Transverse colon (tissue), 4 donors: ENCODE data around the gene ZDHHC17. TPM values are rescaled to one million over a fixed set of nuclear protein-coding genes. Genes with fewer than 3 reads are reported as not detected.

ENCODE experiments used
- DNase-seq: peaks from one replicate; pipeline ENCODE4 v3.0.0-alpha.2; 2019
- H3K27ac ChIP-seq, 4 donors: fragments of 200-600 bp; sonication (generic); 2 replicates each; pipeline ENCODE4 v1.5.1; 2016 to 2018; ENCODE audit warnings: inconsistent platforms in 4 of 4
- H3K27me3 ChIP-seq: fragments of 200-600 bp; sonication (generic); 2 replicates; pipeline ENCODE4 v1.5.1; 2017; ENCODE audit warnings: inconsistent platforms
- H3K36me3 ChIP-seq, 4 donors: fragments of 200-600 bp; sonication (generic); 2 replicates each; pipeline ENCODE4 v1.5.1; 2017 to 2019; ENCODE audit warnings: inconsistent platforms in 4 of 4
- H3K4me1 ChIP-seq, 4 donors: fragments of 200-600 bp; sonication (generic); 2 replicates each; pipeline ENCODE4 v1.5.1; 2017 to 2020; ENCODE audit warnings: inconsistent platforms in 4 of 4
- H3K4me3 ChIP-seq, 4 donors: fragments of 200-600 bp; sonication (generic); 1 replicate in 1 of 4; 2 replicates in 3 of 4; pipeline versions ENCODE4 v1.5.1 to v1.6.1; 2017 to 2019; ENCODE audit warnings: inconsistent platforms in 4 of 4
- H3K9me3 ChIP-seq, 2 donors: fragments of 200-600 bp; sonication (generic); 2 replicates each; pipeline ENCODE4 v1.5.1; 2017 to 2019; ENCODE audit warnings: inconsistent platforms in 2 of 2
- EP300 ChIP-seq: sonication (generic); formaldehyde crosslinking; IDR thresholded peaks from one replicate; pipeline ENCODE4 v1.6.1; 2017; ENCODE audit warnings: antibody characterized with exemption, low read depth
- POLR2A ChIP-seq: fragments of 450-650 bp; IDR thresholded peaks from one replicate; pipeline ENCODE4 v1.6.1; 2016; ENCODE audit warnings: antibody characterized with exemption, mild to moderate bottlenecking, moderate library complexity
- POLR2AphosphoS5 ChIP-seq, 3 donors: sonication (generic); formaldehyde crosslinking; IDR thresholded peaks; one replicate each; pipeline ENCODE4 v1.6.1; 2016; ENCODE audit warnings: antibody characterized with exemption in 3 of 3
- WGBS, 2 donors: methylation state at CpG; one replicate each; pipeline ENCODE4 v1.1.5; 2018; ENCODE audit warnings: low coverage in 1 of 2; 5-methylcytosine and 5-hydroxymethylcytosine counted together
- in situ Hi-C, 4 donors: fragments of 200-750 bp; cut with MboI; loops; one replicate each; pipeline versions ENCODE4 v1.15.0 to v1.15.1; 2017; ENCODE audit warnings: low sequenced_read_pairs in 3 of 4, low pct_ligation_motif_present in 1 of 4, low pct_unique_long_range_greater_than_20kb in 1 of 4
- intact Hi-C: fragments of 100-400 bp; cut with DNase I; formaldehyde crosslinking; loops from one replicate; pipeline ENCODE4 v1.15.1; 2023; ENCODE audit warnings: low total_unique reads
- total RNA-seq, 4 donors: library from RNA; depleted of rRNA; stranded (reverse); fragments of >200 nt; gene quantifications; one replicate each; pipeline ENCODE4 v1.1.0, GENCODE V29; 2016
- TF ChIP-seq, protein P1 (sequence below), 5 experiments: fragments of 200-600 bp in 3 of 5; fragments of 450-650 bp in 2 of 5; sonication (generic) in 3 of 5; IDR thresholded peaks; 1 replicate in 2 of 5; 2 replicates in 3 of 5; pipeline ENCODE4 v1.5.1; 2016 to 2017; ENCODE audit warnings: antibody characterized with exemption in 5 of 5, inconsistent platforms in 3 of 5, mild to moderate bottlenecking in 2 of 5, moderate library complexity in 1 of 5

ZDHHC17 gene
- total RNA-seq, 4 donors from 2014 or later = 2.6 to 38.7 (median 18.5) TPM

DNA sequence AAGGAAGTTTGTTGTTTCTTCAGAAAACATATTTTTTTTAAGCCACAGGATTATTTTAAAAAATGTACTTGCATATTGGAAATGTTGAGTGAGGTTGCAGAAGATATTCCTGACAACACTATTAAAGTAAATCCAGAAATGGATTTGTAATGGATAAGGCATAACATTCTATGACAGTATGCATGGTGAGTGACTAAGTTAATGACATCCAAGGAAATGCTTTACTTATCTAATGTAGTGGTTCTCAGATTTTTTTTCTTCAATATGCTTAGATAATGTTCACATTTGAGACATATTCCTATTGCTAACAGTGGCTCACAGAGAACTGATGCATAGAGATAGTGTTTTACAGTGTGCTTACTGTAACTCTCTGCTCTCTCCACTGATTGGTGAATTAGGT, 49.4 kb downstream of the ZDHHC17 start:
- H3K9me3 ChIP-seq = no peaks in the 10 kb centered on the region
- H3K27ac ChIP-seq = no peak overlapping the region
- H3K27me3 ChIP-seq = no peaks in the 10 kb centered on the region
- intact Hi-C loops (no loop called here), in situ Hi-C loops (loop anchor here in 1 of 4 donors (25.0 kb wide), 1 partner anchor 99 kb away; no protein-coding TSS in a partner anchor)
- no peak overlapping the region for H3K4me3 ChIP-seq
- peaks cover 0 to 8% (median 2%) of the 10 kb centered on the region in 4 donors for H3K4me1 ChIP-seq
- DNase-seq = no peak
- TF ChIP-seq, protein P1, sequence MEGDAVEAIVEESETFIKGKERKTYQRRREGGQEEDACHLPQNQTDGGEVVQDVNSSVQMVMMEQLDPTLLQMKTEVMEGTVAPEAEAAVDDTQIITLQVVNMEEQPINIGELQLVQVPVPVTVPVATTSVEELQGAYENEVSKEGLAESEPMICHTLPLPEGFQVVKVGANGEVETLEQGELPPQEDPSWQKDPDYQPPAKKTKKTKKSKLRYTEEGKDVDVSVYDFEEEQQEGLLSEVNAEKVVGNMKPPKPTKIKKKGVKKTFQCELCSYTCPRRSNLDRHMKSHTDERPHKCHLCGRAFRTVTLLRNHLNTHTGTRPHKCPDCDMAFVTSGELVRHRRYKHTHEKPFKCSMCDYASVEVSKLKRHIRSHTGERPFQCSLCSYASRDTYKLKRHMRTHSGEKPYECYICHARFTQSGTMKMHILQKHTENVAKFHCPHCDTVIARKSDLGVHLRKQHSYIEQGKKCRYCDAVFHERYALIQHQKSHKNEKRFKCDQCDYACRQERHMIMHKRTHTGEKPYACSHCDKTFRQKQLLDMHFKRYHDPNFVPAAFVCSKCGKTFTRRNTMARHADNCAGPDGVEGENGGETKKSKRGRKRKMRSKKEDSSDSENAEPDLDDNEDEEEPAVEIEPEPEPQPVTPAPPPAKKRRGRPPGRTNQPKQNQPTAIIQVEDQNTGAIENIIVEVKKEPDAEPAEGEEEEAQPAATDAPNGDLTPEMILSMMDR (IDR thresholded peaks at IDR 0.05) = no peak
- TF ChIP-seq POLR2A (no peak), EP300 (no peak), POLR2AphosphoS5 (IDR thresholded peaks at IDR 0.05) (no peak)
- peaks cover 0 to 8% (median 3%) of the 10 kb centered on the region in 4 donors for H3K36me3 ChIP-seq

DNA sequence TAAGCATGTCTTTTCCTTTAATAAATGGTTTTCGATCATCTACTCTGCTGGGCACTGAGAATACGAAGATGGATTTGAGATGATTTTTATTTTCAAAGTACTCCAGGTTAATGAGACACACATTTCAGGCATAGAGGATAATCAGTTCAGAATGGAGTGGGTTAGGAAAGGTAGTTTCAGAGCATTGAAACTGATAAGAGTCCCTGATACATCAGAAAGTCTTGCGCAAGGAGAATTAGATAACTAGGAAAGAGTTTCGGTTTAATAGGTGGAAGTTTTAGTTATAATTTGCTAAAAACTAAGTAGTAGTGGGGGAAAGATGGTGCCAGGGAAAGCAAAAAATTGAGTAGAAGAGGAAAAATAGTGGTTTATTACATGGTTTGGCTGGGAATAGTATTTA, 50.1 kb downstream of the ZDHHC17 start:
- no peaks in the 10 kb centered on the region for H3K9me3 ChIP-seq
- H3K36me3 ChIP-seq = peaks cover 0 to 8% (median 3%) of the 10 kb centered on the region in 4 donors
- no peak overlapping the region for H3K4me3 ChIP-seq
- in situ Hi-C loops (loop anchor here in 1 of 4 donors (25.0 kb wide), 1 partner anchor 98 kb away; no protein-coding TSS in a partner anchor), intact Hi-C loops (no loop called here)
- H3K4me1 ChIP-seq = peaks cover 0 to 8% (median 2%) of the 10 kb centered on the region in 4 donors
- no peak for DNase-seq
- no peak overlapping the region for H3K27ac ChIP-seq
- no peaks in the 10 kb centered on the region for H3K27me3 ChIP-seq
- TF ChIP-seq POLR2AphosphoS5 (IDR thresholded peaks at IDR 0.05) (no peak), POLR2A (no peak), EP300 (no peak)
- TF ChIP-seq, protein P1 (IDR thresholded peaks at IDR 0.05) = no peak
- 96 to 100% methylated on average over 4 of the region's 4 CpGs for WGBS, 2 donors

DNA sequence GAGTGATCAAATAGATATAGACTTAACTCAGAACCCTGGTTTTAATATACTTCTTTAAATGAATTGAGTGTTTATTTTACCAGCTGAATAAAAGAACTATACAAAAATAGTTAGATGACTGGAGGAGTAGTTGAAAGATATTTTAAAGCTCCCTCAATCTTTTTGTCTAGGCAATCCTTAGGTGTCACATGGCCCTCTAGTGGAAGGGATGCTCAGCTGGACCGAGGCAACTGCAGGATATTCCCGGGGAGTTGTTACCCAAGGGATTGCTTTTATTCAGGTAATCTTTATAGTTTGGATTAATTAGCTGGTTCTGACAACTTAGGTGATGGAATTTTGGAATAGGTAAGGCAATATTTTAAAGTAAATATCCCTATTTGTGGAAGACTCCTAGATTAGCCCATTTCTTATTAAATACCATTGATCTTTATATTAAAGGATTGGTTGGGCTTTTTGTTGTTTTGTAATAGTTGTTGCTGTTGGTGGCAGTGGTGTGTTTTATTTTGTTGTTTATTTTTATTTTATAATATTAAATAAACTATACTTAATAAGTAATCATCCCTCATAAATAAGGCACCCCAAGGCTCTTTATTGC, 57.1 kb downstream of the ZDHHC17 start:
- peaks cover 0 to 21% (median 5%) of the 10 kb centered on the region in 4 donors for H3K36me3 ChIP-seq
- DNase-seq = peak; percentile 19
- H3K27ac ChIP-seq = no peak overlapping the region
- H3K9me3 ChIP-seq = no peaks in the 10 kb centered on the region
- TF ChIP-seq, protein P1 (IDR thresholded peaks at IDR 0.05) = peak; percentile 41 to 55 (median 47)
- TF ChIP-seq POLR2A = no peak
- no peak overlapping the region for H3K4me3 ChIP-seq
- in situ Hi-C loops (loop anchor here in 1 of 4 donors (25.0 kb wide), 1 partner anchor 91 kb away; no protein-coding TSS in a partner anchor), intact Hi-C loops (no loop called here)
- H3K27me3 ChIP-seq = no peaks in the 10 kb centered on the region
- H3K4me1 ChIP-seq = no peaks in the 10 kb centered on the region
- WGBS, 2 donors = 46% methylated on average over 2 of the region's 2 CpGs; no CpG with 5 or more reads in 1 of the 2 donors

DNA sequence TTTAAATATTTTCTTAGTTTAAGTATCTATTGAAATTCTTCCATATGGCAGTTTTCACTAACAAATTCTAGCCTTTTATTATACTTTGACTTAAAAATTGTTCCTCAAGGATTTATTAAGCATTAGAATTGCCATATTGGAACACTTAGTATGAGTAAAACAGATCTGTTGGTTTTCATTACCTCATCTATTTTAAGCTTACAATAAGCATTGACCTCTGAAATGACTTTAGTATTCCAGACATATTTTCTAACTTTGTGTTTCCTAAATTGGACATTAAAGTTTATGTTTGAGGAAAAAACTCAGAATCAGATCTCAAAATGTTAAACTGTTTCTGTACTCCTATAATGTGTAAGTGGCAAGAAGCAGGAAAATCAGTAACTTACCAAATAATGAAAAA, 66.5 kb downstream of the ZDHHC17 start:
- H3K4me1 ChIP-seq = no peaks in the 10 kb centered on the region
- in situ Hi-C loops = no loop called here
- no peaks in the 10 kb centered on the region for H3K27me3 ChIP-seq
- TF ChIP-seq EP300 = no peak
- TF ChIP-seq POLR2AphosphoS5 (IDR thresholded peaks at IDR 0.05) = no peak
- TF ChIP-seq, protein P1 (IDR thresholded peaks at IDR 0.05) = no peak
- no peak for TF ChIP-seq POLR2A
- H3K36me3 ChIP-seq = peaks cover 0 to 24% (median 9%) of the 10 kb centered on the region in 4 donors
- intact Hi-C loops = no loop called here
- no peak overlapping the region for H3K27ac ChIP-seq
- H3K4me3 ChIP-seq = no peak overlapping the region
- H3K9me3 ChIP-seq = no peaks in the 10 kb centered on the region
- no peak for DNase-seq
